Esophagus squamous epithelium (tissue), 4 donors: Measurements from ENCODE around the gene GRIN3B.
"Not testable (repeated sequence)": the region's sequence is repeated elsewhere in the genome, so short reads cannot be mapped to it uniquely, and the experiment has no call there.

Source experiments
- POLR2A ChIP-seq, 4 donors: fragments of 450-650 bp; IDR thresholded peaks; one replicate each; pipeline ENCODE4 v1.6.1; 2017; ENCODE audit warnings: antibody characterized with exemption in 4 of 4, mild to moderate bottlenecking in 4 of 4, moderate library complexity in 3 of 4
- TF ChIP-seq, protein P1 (sequence below), 6 experiments: fragments of 450-650 bp in 4 of 6; fragments of 200-600 bp in 2 of 6; sonication (generic) in 2 of 6; IDR thresholded peaks; one replicate each; pipeline ENCODE4 v1.5.1; 2016 to 2019; ENCODE audit warnings: antibody characterized with exemption in 6 of 6, mild to moderate bottlenecking in 4 of 6, moderate library complexity in 4 of 6

DNA sequence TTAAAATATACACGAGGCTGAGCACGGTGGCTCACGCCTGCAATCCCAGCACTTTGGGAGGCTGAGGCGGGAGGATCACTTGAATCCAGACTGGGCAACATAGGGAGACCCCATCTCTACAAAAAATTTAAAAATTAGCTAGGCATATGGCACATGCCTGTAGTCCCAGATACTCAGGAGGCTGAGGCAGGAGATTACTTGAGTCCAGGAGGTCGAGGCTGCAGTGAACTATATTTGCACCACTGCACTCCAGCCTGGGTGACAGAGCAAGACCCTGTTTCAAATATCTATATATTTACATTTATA is 23.6 kb downstream of the GRIN3B start:
- TF ChIP-seq, protein P1, sequence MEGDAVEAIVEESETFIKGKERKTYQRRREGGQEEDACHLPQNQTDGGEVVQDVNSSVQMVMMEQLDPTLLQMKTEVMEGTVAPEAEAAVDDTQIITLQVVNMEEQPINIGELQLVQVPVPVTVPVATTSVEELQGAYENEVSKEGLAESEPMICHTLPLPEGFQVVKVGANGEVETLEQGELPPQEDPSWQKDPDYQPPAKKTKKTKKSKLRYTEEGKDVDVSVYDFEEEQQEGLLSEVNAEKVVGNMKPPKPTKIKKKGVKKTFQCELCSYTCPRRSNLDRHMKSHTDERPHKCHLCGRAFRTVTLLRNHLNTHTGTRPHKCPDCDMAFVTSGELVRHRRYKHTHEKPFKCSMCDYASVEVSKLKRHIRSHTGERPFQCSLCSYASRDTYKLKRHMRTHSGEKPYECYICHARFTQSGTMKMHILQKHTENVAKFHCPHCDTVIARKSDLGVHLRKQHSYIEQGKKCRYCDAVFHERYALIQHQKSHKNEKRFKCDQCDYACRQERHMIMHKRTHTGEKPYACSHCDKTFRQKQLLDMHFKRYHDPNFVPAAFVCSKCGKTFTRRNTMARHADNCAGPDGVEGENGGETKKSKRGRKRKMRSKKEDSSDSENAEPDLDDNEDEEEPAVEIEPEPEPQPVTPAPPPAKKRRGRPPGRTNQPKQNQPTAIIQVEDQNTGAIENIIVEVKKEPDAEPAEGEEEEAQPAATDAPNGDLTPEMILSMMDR (IDR thresholded peaks at IDR 0.05): not testable (repeated sequence)
- not testable (repeated sequence) for TF ChIP-seq POLR2A (IDR thresholded peaks at IDR 0.05)
